Measurements from ENCODE around the gene PZP. TPM values are rescaled to one million over a fixed set of nuclear protein-coding genes. Genes with fewer than 3 reads are reported as not detected.

PZP gene
- total RNA-seq, 6 experiments from 2014 or later = not detected

DNA sequence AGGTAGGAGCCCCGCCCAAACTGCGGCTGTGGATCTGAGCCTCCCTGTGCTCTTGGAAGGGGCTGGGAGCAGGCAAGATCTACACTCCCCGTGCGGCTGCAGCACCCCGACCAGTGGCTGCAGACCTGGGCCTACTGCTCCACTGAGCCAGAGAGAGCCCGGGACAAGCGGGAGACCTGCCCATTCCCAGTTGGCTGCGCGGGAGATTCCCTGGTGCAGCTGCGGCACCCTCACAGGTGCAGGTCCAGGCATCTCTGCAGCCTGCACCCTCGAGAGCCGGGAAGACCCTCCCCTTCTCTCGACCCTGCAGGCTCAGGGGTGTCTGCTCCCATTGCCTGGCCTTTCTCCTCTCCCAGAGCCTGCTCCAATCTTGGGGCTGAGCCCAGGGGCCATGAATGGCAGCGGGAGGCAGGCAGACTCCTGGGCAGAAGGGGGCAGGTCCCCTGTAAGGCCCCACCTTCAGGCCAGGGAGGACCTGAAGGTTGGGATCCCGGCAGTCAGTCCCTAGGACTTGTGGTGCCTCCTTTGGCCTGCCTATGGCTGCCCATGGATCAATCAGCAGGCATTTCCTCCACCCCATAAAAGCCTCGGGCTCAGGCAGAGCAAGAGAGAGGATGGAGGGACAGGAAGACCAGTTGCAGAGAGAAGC lies 83.7 kb downstream of the PZP start:
- H3K9me3 Mint-ChIP-seq = peaks cover 11% of the 10 kb centered on the region

DNA sequence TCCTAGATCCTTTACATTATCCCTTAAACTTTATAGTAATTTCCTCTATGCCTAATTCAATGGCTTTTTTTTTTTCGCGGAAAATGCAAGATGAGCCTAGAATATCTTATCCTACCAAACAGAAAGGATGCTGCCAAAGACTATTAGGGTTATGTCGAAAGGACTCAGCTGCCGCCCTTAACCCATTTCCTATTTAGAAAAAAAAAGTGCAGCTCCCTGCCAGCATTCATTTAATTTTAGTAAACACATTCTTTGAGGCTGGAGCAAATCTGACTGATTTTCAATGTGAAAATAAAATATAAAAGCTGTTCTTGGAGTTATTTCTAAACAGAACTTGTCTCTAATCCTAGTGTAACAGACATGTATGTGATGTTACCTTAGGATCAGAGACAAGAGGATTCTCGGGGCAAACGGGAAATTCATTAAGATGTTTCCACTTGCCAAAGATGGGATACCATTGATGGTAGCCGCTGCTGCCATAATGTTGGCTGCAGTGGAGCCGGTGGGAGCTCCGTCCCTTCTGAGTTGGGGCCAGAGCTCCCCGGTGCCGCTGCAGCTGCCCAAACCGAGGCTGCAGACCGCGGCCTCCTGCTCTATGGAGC lies 84.3 kb downstream of the PZP start:
- TF ChIP-seq, protein P1, sequence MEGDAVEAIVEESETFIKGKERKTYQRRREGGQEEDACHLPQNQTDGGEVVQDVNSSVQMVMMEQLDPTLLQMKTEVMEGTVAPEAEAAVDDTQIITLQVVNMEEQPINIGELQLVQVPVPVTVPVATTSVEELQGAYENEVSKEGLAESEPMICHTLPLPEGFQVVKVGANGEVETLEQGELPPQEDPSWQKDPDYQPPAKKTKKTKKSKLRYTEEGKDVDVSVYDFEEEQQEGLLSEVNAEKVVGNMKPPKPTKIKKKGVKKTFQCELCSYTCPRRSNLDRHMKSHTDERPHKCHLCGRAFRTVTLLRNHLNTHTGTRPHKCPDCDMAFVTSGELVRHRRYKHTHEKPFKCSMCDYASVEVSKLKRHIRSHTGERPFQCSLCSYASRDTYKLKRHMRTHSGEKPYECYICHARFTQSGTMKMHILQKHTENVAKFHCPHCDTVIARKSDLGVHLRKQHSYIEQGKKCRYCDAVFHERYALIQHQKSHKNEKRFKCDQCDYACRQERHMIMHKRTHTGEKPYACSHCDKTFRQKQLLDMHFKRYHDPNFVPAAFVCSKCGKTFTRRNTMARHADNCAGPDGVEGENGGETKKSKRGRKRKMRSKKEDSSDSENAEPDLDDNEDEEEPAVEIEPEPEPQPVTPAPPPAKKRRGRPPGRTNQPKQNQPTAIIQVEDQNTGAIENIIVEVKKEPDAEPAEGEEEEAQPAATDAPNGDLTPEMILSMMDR (IDR thresholded peaks at IDR 0.05) = no peak
- no peaks in the 10 kb centered on the region for H3K4me1 Mint-ChIP-seq (ENCODE audit: low read depth)
- H3K36me3 Mint-ChIP-seq (ENCODE audit: low read depth) = no peaks in the 10 kb centered on the region

More for the DNA sequence above, 83.7 kb downstream of the PZP start:
- H3K36me3 Mint-ChIP-seq (ENCODE audit: low read depth) = no peaks in the 10 kb centered on the region
- no peaks in the 10 kb centered on the region; the same call in 1 of the 2 replicates for H3K27me3 Mint-ChIP-seq (ENCODE audit: insufficient read depth)
- TF ChIP-seq, protein P1 (IDR thresholded peaks at IDR 0.05) = no peak
- no peaks in the 10 kb centered on the region for H3K4me1 Mint-ChIP-seq (ENCODE audit: low read depth)
- no peak overlapping the region for H3K27ac Mint-ChIP-seq
- no peak for DNase-seq
- no peak overlapping the region for H3K4me3 Mint-ChIP-seq

DNA sequence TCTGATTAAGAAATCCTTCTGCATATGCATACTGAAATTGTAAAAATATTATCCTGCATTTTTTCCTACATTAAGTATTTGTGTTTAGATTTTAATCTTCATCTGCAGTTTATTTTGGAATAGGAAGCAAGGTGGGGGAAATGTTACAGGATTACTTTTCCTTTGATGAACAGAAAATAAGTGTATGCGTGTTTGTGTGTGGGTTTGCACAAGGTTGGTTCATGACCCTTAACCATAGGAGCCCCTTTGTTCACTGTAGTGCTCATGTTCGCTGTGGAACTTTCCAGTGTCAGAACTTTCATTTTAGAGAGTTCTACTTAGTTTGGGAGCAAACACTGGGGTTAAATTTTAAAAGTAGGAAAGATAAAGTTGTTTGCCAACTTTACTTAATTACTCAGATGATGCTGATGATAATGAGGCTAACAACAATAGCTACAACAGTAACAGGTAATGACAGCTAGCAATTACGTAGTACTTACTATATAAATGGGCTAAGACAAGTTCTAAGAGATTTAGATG lies 86.0 kb downstream of the PZP start:
- DNase-seq = no peak
- Mint-ChIP-seq H3K27me3 (ENCODE audit: insufficient read depth) (no peaks in the 10 kb centered on the region), H3K27ac (no peak overlapping the region), H3K4me1 (ENCODE audit: low read depth) (no peaks in the 10 kb centered on the region), H3K4me3 (no peak overlapping the region), H3K36me3 (ENCODE audit: low read depth) (no peaks in the 10 kb centered on the region), H3K9me3 (peaks cover 16% of the 10 kb centered on the region)
- TF ChIP-seq, protein P1 (IDR thresholded peaks at IDR 0.05) = no peak

More for the DNA sequence above, 84.3 kb downstream of the PZP start:
- Mint-ChIP-seq H3K9me3 (peaks cover 15% of the 10 kb centered on the region), H3K27ac (no peak overlapping the region), H3K27me3 (ENCODE audit: insufficient read depth) (no peaks in the 10 kb centered on the region; the same call in 1 of the 2 replicates), H3K4me3 (no peak overlapping the region)
- no peak for DNase-seq

DNA sequence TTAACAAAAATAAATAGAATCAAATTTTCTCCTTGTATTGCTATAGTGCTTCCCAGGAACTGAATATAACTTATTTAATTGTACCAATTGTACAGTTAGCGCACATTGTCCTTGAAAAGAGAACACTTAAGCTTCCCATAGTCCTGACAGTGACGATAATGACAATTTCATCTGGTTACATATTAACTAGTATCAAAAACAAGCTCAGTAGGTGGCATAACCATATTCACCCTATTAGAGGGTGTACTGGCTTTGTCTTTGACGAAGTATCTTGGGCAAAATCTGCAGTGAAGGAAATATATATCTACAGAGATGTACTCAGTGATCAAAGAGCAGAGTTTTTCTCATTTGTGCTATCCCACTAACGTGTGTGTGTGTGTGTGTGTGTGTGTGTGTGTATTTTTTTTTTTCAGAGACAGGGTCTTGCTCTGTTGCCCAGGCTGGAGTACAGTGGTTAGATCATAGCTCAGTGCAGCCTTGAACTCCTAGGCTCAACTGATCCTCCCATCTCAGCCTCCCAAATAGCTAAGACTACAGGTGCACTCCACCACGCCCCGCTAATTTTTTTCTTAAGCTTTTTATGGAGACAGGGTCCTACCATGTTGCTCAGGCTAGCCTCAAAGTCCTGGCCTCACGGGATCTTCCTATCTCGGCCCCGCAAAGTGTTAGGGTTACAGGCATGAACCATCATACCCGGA lies 87.6 kb downstream of the PZP start:
- peaks cover 18% of the 10 kb centered on the region for H3K9me3 Mint-ChIP-seq
- no peak overlapping the region for H3K4me3 Mint-ChIP-seq
- H3K36me3 Mint-ChIP-seq (ENCODE audit: low read depth) = no peaks in the 10 kb centered on the region
- H3K27ac Mint-ChIP-seq = no peak overlapping the region
- TF ChIP-seq, protein P1 (IDR thresholded peaks at IDR 0.05) = no peak
- no peak for DNase-seq
- H3K4me1 Mint-ChIP-seq (ENCODE audit: low read depth) = no peaks in the 10 kb centered on the region
- no peaks in the 10 kb centered on the region for H3K27me3 Mint-ChIP-seq (ENCODE audit: insufficient read depth)

DNA sequence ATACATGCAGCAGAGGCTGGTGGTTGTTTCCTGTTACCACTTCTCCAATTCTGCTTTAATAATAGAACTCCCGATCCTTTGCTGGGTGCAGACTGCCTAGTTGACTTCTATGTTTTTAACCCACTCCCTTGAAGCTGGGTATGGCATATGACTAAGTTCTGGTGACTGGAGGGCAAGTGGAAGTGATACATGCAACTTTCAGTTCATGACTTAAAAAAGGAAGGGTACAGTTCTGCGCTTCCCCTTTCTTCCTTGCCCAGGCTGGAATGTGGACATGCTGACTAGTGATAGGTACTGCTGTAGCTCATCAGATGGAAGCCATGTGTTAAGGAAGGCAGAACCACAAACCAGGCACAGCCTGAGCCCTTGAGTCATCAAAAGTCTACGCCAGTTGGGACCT lies 90.0 kb downstream of the PZP start:
- no peak overlapping the region for H3K27ac Mint-ChIP-seq
- peaks cover 11% of the 10 kb centered on the region for H3K9me3 Mint-ChIP-seq
- no peaks in the 10 kb centered on the region for H3K27me3 Mint-ChIP-seq (ENCODE audit: insufficient read depth)
- TF ChIP-seq, protein P1 (IDR thresholded peaks at IDR 0.05) = no peak
- DNase-seq = no peak
- no peaks in the 10 kb centered on the region for H3K4me1 Mint-ChIP-seq (ENCODE audit: low read depth)
- H3K36me3 Mint-ChIP-seq (ENCODE audit: low read depth) = no peaks in the 10 kb centered on the region
- H3K4me3 Mint-ChIP-seq = no peak overlapping the region
